Measurements from ENCODE around the gene SPEF1. TPM values are rescaled to one million over a fixed set of nuclear protein-coding genes. Genes with fewer than 3 reads are reported as not detected.

The SPEF1 gene
- total and polyA plus RNA-seq, 4 experiments from 2014 or later = 0.15 TPM; not detected in 3

DNA sequence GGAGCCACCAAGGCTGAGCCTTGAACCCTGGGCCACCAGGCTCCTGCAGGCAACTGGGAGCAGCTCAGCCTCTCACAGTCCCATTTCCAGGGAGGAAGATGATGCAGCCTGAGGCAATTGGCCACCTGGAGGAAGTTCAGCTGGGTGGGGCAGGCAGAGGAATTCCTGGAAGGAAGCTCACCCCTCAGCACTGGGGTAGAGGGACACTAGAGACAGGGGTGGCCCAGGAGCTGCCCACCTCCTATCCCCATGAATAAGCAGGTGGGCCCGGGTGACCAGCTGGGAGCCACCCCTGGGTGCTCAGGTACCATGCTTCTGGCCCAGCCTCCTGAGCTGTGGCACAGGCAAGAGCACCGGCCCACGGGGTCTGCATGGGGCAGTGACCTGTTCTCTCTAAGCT, 52.4 kb downstream of the SPEF1 start:
- H3K36me3 Mint-ChIP-seq = no peaks in the 10 kb centered on the region
- DNase-seq = no peak
- H3K4me3 ChIP-seq (ENCODE audit: low read length in 2 of 2) = no peak overlapping the region

DNA sequence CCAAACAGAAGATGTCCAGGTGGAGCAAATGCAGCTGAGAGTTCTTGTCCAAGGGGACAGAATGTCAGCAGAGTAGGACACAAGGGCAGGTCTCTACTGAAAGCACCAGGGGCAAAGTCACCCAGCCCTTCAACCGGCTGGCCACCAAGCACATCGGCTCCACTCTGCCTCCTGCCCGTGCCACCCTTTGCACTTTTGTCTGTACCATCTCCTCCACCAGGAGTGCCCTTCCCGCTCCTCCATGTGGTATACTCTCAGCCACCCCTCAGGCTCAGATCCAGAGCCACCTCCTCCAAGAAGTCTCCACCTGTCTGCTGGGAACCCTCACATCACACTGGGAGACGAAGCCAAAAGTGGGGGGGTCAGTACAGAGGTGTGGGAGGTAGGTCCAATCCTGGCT, 52.9 kb downstream of the SPEF1 start:
- Histone ChIP-seq H3K4me1 (ENCODE audit: insufficient read depth, low read length) (no peaks in the 10 kb centered on the region), H3K4me3 (ENCODE audit: low read length in 2 of 2) (no peak overlapping the region), H3K27me3 (ENCODE audit: insufficient read depth, low read length) (peaks cover 16% of the 10 kb centered on the region), H3K9me3 (ENCODE audit: control insufficient read depth in 1 of 2, low read length in 2 of 2) (no peaks in the 10 kb centered on the region), H3K36me3 (ENCODE audit: insufficient read depth, low read length) (no peaks in the 10 kb centered on the region), H3K27ac (ENCODE audit: low read depth, low read length) (no peak overlapping the region)
- peaks cover 36 to 50% of the 10 kb centered on the region in 2 donors for H3K27me3 Mint-ChIP-seq
- DNase-seq = no peak
- H3K36me3 Mint-ChIP-seq = no peaks in the 10 kb centered on the region
- no peaks in the 10 kb centered on the region for H3K9me3 Mint-ChIP-seq
- peaks cover 0 to 2% (median 0%) of the 10 kb centered on the region in 4 donors for H3K4me1 Mint-ChIP-seq
- ChIA-PET CTCF (ENCODE audit: partially characterized antibody) (no interaction called here), POLR2A (ENCODE audit: partially characterized antibody) (no interaction called here)
- H3K27ac Mint-ChIP-seq = no peak overlapping the region
- H3K4me3 Mint-ChIP-seq = no peak overlapping the region
- intact Hi-C loops (cut with micrococcal nuclease) = no loop called here

More for the DNA sequence above, 52.4 kb downstream of the SPEF1 start:
- Histone ChIP-seq H3K9me3 (ENCODE audit: control insufficient read depth in 1 of 2, low read length in 2 of 2) (no peaks in the 10 kb centered on the region), H3K27ac (ENCODE audit: low read depth, low read length) (no peak overlapping the region), H3K4me1 (ENCODE audit: insufficient read depth, low read length) (no peaks in the 10 kb centered on the region), H3K27me3 (ENCODE audit: insufficient read depth, low read length) (peaks cover 16% of the 10 kb centered on the region), H3K36me3 (ENCODE audit: insufficient read depth, low read length) (no peaks in the 10 kb centered on the region)
- intact Hi-C loops (cut with micrococcal nuclease) = no loop called here
- no peak overlapping the region for H3K27ac Mint-ChIP-seq
- H3K4me3 Mint-ChIP-seq = no peak overlapping the region
- ChIA-PET CTCF (ENCODE audit: partially characterized antibody) (no interaction called here), POLR2A (ENCODE audit: partially characterized antibody) (no interaction called here)
- H3K27me3 Mint-ChIP-seq = peaks cover 36 to 50% of the 10 kb centered on the region in 2 donors
- no peaks in the 10 kb centered on the region for H3K9me3 Mint-ChIP-seq
- H3K4me1 Mint-ChIP-seq = peaks cover 0 to 2% (median 0%) of the 10 kb centered on the region in 4 donors

Other genes with a start within 250 kb of the SPEF1 start
- not detected for gene GFRA4, start 118.0 kb downstream of the SPEF1 start, total RNA-seq
- gene GFRA4, start 118.0 kb downstream of the SPEF1 start, polyA plus RNA-seq = not detected
- gene ADAM33, start 99.4 kb downstream of the SPEF1 start, total RNA-seq = not detected
- gene ADAM33, start 99.4 kb downstream of the SPEF1 start, polyA plus RNA-seq = not detected
- under 1 TPM; 0.30 to 0.32 TPM for gene SIGLEC1, start 68.8 kb downstream of the SPEF1 start, total RNA-seq
- gene SIGLEC1, start 68.8 kb downstream of the SPEF1 start, polyA plus RNA-seq = not detected
- not detected for gene HSPA12B, start 48.8 kb downstream of the SPEF1 start, total RNA-seq
- gene HSPA12B, start 48.8 kb downstream of the SPEF1 start, polyA plus RNA-seq = under 1 TPM in 1 of 2 donors, not detected in 1; 0.22 TPM
- 10 to 100 TPM; 15.7 to 17.3 TPM for gene ADISSP, start 13.7 kb downstream of the SPEF1 start, total RNA-seq
- 10 to 100 TPM; 16.3 to 31.5 TPM for gene ADISSP, start 13.7 kb downstream of the SPEF1 start, polyA plus RNA-seq
- gene CENPB, start 5.3 kb upstream of the SPEF1 start, total RNA-seq = 10 to 100 TPM; 52.2 to 56.7 TPM
- 1 to 10 TPM in 1 of 2 donors, under 1 TPM in 1; 0.56 to 1.9 TPM for gene CENPB, start 5.3 kb upstream of the SPEF1 start, polyA plus RNA-seq
- 100 to 1,000 TPM; 410 to 420 TPM for gene CDC25B, start 14.9 kb upstream of the SPEF1 start, total RNA-seq
- gene CDC25B, start 14.9 kb upstream of the SPEF1 start, polyA plus RNA-seq = 10 to 100 TPM; 25.9 to 55.9 TPM
- gene AP5S1, start 39.1 kb upstream of the SPEF1 start, total RNA-seq = 10 to 100 TPM; 10.4 to 11.1 TPM
- 10 to 100 TPM; 14.5 to 16.8 TPM for gene AP5S1, start 39.1 kb upstream of the SPEF1 start, polyA plus RNA-seq
- 10 to 100 TPM; 45.2 to 49.3 TPM for gene MAVS, start 65.4 kb upstream of the SPEF1 start, total RNA-seq
- 1 to 10 TPM; 1.2 to 8.5 TPM for gene MAVS, start 65.4 kb upstream of the SPEF1 start, polyA plus RNA-seq
- 10 to 100 TPM; 71.4 to 80.5 TPM for gene PANK2, start 107.9 kb upstream of the SPEF1 start, total RNA-seq
- 10 to 100 TPM; 48.5 to 54.3 TPM for gene PANK2, start 107.9 kb upstream of the SPEF1 start, polyA plus RNA-seq
- 10 to 100 TPM; 23.0 to 25.8 TPM for gene RNF24, start 234.1 kb upstream of the SPEF1 start, total RNA-seq
- 10 to 100 TPM; 15.4 to 17.2 TPM for gene RNF24, start 234.1 kb upstream of the SPEF1 start, polyA plus RNA-seq